HG03108 (cell line): ENCODE data around the gene PPP1R1A.

ENCODE experiments used
- ATAC-seq: cut with Tn5 transposase; IDR thresholded peaks from one replicate; pipeline ENCODE4 v1.9.1; 2021; ENCODE audit warnings: moderate library complexity; ENCODE audit not compliant: unreplicated experiment

Gene PPP1R1A

GRCh38 chr12:54572881-54573280 is 15.6 kb downstream of the PPP1R1A start:
- no peak for ATAC-seq

DNA sequence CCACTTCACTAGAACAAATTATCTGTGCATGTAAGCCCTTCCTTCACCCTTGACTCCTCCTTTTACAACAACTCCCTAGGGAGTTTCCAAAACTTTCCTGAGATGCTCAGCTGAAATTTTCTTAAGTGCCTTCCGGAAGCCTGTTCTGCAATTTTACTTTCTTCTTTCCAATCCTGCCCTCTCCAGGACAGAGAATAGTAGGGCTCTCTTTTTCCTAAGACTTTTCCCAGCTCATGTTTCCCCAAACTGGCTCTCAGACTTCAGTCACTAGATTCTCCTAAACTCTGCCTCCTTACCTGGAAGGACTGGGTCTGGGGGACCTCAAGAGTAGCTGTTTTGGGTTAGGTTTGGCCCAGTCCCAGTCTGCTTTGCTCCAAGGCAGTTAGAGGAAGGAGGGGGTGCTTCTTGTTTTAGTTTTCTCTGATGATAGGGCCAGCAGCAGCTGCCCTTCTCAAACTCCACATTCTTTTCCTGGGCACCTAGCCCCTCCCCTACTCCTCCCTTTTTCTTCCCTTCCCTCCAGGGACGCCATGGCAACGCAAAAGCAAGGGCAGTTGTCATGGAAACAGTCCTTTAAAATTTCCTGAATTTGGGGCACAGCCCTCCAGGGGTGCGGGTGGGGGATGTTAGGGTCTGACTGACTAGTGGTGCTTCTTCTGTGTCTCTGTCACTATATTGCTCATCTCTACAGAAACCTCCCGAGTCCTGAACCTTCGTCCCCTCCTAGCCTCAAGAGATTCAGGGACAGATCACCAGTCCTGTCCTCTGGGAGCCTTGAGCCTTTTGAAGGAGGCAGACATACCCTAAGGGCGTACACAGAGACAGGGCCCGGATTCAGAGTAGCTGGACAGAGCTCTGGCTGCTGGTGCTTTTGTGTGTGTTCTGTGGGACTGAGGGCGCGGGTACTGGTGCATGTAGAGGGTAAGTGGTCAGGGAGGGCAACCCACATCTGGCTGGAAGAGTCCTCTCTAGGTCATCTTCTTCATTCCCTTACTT is 17.0 kb downstream of the PPP1R1A start:
- ATAC-seq = no peak

GRCh38 chr12:54569995-54570528 is 18.4 kb downstream of the PPP1R1A start:
- ATAC-seq = no peak

GRCh38 chr12:54569072-54569471 is 19.4 kb downstream of the PPP1R1A start:
- ATAC-seq = no peak

DNA sequence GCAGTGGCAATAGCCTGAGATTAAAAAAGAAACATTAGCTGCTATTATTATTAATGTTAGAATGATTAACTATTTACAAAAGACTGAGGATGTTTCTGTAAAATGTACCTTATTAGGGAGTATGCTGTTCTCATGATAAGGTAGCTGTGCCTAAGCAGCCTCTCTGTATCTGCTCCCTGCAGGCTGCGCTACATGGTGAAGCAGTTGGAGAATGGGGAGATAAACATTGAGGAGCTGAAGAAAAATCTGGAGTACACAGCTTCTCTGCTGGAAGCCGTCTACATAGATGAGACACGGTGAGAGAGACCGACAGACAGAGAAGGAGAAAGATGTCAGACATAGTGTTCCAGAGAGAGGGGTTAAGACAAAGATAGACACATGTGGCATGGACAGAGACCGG is 21.7 kb downstream of the PPP1R1A start:
- no peak for ATAC-seq

DNA sequence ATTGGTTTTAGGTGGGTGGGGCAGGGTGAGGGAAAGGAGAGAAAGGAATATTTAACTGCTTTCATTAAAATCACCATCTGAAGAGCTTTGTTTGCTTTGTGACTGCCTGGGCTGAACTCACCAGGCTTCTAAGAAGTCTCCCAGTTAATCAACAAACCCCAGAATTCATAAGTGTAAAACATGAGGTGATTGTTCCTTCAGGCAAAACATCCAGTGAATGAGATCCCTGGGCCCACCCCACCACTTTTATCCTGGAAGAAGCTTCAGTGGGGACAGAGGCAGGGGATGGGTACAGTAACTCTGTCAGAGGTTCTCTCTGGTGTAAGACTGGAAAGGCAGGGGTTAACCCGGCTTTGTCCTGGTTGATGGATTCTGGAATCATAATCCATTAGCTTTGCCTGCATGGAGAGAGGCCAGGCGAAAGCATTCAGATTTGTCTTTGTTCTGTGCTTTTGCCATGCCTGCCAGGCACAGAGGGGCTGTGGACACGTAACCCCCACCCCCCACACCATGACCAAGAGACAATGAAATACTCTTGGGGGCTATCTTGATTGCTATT is 22.4 kb downstream of the PPP1R1A start:
- ATAC-seq = no peak

- ATAC-seq = no peak
These were observed 23.0 kb downstream of the PPP1R1A start for GRCh38 chr12:54565310-54565985.

DNA sequence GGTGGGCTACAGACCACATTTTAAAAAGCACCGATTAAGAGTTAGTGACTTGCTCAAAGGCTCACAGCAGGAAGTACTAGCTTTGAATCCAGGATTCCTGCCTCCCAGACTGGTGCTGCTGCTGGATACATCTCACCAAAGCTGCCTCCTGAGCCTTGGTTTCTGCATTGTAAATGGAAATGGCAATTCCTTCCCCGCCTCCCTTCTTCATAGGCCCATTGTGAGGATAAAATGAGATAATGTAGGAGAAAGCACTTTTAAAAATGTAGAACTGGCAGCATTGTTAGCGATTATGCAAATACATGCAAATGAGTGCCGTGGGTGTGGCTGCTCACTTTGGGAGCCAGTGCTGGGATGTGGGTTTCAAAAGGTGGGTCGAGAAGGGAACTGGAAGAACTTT is 23.7 kb downstream of the PPP1R1A start:
- ATAC-seq = no peak

DNA sequence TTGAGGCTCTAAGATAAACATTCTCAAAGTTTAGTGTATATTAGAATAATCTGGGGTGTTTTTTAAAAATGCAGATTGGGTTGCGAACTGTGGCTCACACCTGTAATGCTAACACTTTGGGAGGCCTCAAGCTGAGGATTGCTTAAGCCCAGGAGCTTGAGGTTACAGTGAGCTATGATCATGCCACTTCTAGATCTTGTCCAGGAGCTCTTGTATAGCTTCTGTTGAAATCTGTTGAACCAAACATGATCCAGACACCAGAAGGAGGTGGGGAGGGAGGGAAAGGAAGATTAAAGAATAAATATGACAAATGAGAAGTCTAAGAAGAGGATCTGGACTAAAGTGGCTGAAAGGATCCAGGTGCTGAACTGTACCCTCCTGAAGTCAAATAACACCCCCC is 24.7 kb downstream of the PPP1R1A start:
- ATAC-seq = no peak

- ATAC-seq = no peak
These were observed 25.6 kb downstream of the PPP1R1A start for GRCh38 chr12:54562750-54563356.

GRCh38 chr12:54561164-54561563 is 27.3 kb downstream of the PPP1R1A start:
- ATAC-seq = no peak

DNA sequence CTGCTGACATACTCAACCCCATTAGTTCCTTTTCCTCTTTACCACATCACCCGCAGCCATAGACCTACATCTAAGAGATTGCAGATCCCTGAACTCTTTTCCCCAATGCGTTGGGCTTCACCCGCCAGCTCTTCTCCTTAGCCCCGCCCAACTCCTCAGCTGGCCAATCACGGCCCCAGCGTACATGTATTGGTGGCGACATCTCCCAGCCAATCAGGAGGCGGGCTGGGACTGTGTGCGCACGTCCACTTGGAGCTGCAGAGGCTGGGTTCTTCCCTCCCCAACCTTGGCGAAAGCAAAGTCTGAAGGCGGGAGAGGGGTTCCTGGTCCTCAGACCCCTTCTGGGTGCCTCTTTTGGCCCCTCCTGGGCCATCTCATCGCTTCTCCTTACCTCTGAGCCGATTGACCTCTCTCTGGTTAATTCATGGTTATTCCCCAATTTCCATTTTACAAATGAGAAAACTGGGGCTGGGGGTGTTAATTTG is 28.0 kb downstream of the PPP1R1A start:
- peak; percentile 98 for ATAC-seq

GRCh38 chr12:54558759-54559158 is 29.7 kb downstream of the PPP1R1A start:
- ATAC-seq = no peak

DNA sequence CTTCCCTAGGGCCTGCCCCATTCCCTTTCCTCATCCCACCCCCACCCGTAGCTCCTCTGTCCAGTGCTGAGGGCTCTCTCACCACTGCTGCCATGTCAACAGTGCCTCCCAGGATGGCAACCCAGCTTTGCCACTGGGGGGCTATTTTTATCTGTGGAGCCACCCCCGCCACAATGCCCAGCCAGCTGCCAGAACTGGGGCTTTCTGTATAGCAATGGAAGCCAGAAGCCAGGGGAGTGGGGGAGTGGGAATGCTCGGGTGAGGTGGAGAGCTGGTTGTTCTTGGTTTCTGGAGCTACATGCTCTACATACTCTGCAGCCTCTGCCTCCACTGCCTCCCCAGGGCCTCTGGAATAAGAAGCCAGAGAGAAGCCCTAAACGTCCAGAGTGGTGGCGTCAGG is 30.1 kb downstream of the PPP1R1A start:
- no peak for ATAC-seq

DNA sequence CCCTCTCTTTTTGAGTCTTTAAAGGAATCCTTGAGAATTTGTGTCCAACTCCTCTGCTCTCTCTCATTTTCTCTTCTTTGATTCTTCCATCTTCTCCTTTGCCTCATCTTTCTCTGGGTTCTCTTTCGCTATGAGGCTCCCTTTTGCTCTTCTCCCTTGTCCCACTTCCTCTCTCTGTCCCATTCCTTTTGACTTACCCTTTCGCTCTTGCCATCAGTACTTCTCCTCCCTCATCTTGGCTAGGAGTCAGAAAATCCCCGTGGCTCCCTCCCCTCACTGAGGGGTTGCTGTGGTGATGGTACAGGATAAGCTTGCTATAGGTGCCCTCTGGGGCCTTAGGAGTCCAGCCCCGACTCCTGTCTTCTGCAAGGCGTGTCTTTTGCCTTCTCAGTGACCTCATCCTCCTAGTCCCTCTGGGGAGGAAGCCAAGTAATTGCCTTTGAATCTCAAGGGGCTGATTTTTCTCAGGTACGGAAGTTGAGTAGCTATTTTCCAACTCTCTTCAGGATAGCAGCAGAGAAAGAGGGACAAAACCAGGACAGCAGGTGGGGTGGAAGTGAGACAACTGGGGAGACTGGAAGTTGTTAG is 32.7 kb downstream of the PPP1R1A start:
- ATAC-seq = no peak

DNA sequence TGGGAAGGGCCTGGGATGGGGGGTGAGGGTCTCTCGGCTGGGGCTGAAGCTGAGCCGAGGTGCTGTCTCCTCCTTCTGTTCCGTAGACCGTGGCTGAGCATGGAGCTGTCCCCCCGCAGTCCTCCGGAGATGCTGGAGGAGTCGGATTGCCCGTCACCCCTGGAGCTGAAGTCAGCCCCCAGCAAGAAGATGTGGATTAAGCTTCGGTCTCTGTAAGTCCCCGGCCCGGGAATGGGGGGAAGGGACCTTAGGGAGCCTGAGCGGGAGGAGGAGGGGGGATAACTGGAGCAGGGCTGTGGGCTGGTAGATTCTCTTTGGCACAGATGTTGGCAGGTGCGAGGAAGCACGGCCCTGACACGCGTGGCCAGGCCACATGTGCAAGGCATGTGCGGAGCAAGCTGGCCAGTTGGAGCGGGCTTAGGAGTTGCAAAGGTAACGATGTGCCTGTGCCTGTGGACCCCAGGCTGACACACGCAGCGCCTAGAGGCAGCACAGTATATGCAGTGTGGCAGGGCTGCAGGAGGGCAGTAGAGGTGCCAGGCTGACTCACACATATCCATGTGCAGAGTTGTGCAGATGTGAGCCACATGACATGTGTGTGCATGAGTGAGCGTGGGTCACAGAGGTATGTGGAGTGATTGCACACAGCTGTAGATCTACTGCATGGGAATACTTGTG is 38.5 kb downstream of the PPP1R1A start:
- no peak for ATAC-seq

DNA sequence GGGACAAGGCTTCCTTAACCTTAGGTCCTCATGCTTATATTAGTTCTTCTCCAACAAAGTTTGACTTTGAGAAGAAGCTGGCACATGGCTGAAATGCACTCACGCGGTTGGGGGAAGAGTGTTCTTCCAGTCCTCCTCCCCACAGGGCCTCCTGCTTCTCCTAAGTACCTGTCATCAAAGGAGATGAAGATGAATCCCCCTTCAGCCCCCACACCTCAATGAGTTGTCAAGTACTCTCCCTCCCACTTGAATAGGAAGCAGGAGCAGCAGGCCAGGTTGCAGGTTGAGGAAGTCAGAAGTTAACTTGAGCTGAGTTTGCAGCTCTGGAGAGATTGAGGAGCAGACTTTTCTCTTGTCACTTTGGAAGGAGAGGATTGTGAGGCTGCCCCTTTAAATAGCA is 41.9 kb downstream of the PPP1R1A start:
- no peak for ATAC-seq

DNA sequence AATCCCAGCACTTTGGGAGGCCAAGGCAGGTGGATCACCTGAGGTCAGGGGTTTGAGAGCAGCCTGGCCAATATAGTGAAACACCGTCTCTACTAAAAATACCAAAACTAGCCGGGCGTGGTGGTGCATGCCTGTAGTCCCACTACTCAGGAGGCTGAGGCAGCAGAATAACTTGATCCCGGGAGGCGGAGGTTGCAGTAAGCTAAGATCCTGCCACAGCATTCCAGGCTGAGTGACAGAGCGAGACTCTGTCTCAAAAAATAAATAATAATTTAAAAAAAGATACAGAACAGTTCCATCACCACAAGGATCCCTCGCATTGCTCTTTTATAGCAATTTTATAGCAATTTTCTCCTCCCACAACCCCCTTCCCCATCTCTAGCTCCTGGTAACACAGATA is 43.7 kb downstream of the PPP1R1A start:
- no peak for ATAC-seq

DNA sequence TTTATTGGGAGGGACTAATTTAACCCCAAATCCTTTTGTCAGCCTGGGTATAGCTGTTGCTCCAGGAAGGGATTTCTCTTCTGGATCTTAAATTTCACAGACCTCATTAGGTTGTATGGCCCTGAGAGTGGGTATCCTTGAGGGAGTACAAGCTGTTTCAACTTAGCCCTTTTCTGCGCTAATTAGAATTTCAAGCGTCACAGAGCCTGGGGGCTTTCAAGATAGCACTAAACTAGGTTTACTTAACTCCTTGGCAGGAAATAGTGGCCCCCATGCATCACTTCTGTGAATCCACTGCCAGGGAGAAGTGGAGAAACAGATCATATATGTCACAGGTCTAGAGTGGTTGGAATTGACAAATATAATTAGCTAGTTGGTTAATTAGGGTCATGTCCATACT is 44.9 kb downstream of the PPP1R1A start:
- ATAC-seq = no peak

DNA sequence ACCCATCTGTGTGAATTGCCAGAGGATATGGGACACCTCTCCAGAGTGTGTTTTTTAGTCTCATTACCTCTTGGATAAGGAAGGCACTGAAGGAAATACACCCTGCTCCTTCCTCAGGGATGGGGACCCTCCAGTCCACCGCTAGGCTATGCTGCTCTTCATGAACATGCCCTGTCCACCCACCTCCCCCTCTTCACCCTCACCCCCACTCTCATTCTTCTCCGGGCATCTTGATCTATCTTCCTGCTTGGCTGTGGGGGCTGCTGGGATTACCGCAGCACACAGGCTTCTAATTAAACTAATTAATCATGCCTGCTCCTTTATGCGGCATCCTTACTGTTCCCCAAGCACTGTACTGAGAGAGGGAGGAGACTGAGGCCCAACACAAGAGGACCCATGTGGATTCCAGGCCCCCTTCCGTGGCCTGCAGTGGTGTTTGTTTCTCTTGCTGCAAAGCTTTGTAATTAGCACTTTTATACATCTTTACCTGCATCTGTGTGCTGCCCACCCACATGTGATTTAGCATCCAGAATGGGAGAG is 46.6 kb downstream of the PPP1R1A start:
- ATAC-seq = no peak
